ENCODE data around the gene ITPKC.

- TF ChIP-seq CTCF (IDR thresholded peaks at IDR 0.05): no peak
- TF ChIP-seq POLR2AphosphoS5 (IDR thresholded peaks at IDR 0.05): no peak
Observed at GRCh38 chr19:40721140-40721486, 4.2 kb downstream of the ITPKC start.

All from prostate gland (tissue), 2 donors.